Vagina (tissue), 2 donors: ENCODE data around the gene R3HDM2.

Experiments used
- POLR2A ChIP-seq, 2 donors: fragments of 450-650 bp; IDR thresholded peaks; one replicate each; pipeline ENCODE4 v1.6.1; 2017; ENCODE audit warnings: antibody characterized with exemption in 2 of 2, mild to moderate bottlenecking in 2 of 2, moderate library complexity in 2 of 2
- TF ChIP-seq, protein P1 (sequence below), 3 experiments: fragments of 450-650 bp in 2 of 3; fragments of 200-600 bp in 1 of 3; sonication (generic) in 1 of 3; IDR thresholded peaks; one replicate each; pipeline ENCODE4 v1.5.1; 2017 to 2019; ENCODE audit warnings: antibody characterized with exemption in 3 of 3, mild to moderate bottlenecking in 2 of 3, moderate library complexity in 2 of 3

DNA sequence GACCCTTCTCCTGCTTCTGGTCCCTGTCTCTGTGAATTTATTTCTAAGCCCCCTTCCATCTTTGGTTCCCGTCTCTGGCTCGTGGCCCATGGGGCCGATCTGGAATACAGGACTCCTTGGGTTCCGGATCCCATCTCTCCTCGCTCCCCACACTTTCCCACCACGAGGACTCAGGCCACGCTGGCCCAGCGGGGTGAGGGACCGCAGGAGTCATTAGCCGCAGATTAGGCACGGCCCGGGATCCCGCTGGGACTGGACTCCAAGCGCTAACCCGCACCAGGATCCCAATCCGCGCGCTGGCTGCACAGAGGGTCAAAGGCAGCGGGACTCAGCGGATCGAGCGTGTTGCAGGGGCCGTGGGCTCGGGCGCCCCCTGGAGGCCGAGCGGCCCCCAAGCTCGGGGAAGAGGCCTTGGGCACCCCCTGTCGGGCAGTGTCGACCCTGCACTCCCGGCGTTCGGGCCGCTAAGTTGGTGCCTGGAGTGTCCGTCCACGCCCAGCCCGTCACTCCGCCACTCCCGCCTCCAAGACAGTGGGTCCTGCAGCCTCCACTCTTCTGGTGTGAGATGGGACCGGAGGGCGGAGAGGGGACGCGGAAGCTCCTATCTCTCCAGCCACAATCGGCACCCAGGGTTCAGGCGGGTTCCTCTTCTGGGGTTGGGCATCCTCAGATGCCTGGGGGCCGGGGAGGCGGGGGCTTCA is 191.8 kb downstream of the R3HDM2 start:
- TF ChIP-seq, protein P1, sequence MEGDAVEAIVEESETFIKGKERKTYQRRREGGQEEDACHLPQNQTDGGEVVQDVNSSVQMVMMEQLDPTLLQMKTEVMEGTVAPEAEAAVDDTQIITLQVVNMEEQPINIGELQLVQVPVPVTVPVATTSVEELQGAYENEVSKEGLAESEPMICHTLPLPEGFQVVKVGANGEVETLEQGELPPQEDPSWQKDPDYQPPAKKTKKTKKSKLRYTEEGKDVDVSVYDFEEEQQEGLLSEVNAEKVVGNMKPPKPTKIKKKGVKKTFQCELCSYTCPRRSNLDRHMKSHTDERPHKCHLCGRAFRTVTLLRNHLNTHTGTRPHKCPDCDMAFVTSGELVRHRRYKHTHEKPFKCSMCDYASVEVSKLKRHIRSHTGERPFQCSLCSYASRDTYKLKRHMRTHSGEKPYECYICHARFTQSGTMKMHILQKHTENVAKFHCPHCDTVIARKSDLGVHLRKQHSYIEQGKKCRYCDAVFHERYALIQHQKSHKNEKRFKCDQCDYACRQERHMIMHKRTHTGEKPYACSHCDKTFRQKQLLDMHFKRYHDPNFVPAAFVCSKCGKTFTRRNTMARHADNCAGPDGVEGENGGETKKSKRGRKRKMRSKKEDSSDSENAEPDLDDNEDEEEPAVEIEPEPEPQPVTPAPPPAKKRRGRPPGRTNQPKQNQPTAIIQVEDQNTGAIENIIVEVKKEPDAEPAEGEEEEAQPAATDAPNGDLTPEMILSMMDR (IDR thresholded peaks at IDR 0.05): peak; percentile 100
- no peak for TF ChIP-seq POLR2A (IDR thresholded peaks at IDR 0.05)
